ENCODE measurements around the gene KCNK7.

KCNK7 gene

DNA sequence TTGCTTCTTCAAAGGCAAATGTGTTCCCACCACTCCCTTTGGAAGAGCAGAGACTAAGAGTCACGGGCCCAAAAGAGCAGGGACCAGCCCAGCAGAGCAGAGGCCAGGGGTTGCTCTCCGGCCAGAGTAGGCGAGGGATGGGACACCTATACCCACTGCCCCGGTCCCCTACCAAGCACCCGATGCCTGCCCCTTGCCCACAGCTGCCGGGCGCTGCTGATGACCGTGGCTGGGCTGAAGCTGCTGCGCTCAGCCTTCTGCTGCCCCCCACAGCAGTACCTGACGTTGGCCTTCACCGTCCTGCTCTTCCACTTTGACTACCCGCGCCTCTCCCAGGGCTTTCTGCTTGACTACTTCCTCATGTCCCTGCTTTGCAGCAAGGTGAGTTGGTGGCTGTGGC lies 31.6 kb upstream of the KCNK7 start:
- no peak for DNase-seq (ENCODE audit: low spot score)

DNA sequence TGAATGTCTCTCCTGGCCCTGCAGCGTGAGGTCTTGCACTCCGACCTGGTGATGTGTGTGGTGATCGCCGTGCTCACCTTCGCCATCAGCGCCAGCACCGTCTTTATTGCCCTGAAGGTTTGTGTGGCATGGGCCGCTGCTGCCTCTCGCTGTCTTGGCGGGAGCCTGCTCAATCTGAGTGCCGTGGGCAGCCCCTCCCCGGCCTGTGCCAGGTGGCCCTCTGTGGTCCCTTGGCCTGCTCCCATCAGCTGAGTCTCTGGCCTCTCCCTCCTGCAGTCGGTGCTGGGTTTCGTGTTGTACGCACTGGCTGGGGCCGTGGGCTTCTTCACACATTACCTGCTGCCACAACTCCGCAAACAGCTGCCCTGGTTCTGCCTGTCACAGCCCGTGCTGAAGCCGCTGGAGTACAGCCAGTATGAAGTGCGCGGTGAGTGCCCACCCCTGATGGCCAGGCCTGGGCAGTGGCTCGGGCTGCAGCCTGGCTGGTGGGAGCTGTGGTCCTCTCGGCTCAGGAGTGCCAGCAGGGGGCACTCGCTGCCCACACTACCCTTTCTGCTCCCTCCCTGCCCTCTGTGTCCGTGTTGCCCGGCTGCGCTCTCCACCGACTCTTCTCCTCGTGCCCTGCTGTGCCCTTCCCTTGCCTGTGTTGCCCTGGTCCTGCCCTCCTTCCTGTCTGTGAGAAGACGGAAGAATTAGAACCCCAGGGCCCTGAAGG lies 30.2 kb upstream of the KCNK7 start:
- DNase-seq (ENCODE audit: low spot score) = peak; percentile 76

- no peak for DNase-seq (ENCODE audit: low spot score)
Observed at GRCh38 chr11:65624931-65625627, 29.5 kb upstream of the KCNK7 start.

- no peak for DNase-seq (ENCODE audit: low spot score)
Observed at GRCh38 chr11:65623852-65624616, 28.4 kb upstream of the KCNK7 start.

GRCh38 chr11:65623177-65623576 lies 27.6 kb upstream of the KCNK7 start:
- no peak for DNase-seq (ENCODE audit: low spot score)

- no peak for DNase-seq (ENCODE audit: low spot score)
Observed at GRCh38 chr11:65622011-65622410, 26.4 kb upstream of the KCNK7 start.

DNA sequence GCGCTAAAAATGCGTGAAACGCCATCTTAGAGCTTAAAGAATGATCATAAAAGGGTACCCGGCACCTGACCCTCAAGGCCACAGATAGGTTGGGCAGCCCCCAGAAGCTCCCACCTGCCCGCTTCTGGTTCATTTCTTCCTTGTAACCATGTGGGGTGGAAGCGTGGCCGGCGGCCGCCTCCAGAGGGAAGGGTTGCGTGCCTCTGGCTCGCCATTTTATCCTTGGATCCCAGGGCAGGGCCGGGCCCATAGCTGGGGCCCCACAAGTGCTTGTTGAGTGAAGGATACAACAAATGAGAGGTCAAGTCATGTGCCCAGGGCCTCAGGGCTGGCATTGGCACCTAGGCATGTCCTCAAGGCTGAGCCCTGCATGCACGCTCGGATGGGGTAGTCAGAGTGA lies 25.9 kb upstream of the KCNK7 start:
- no peak for DNase-seq (ENCODE audit: low spot score)

GRCh38 chr11:65620666-65621065 lies 25.1 kb upstream of the KCNK7 start:
- no peak for DNase-seq (ENCODE audit: low spot score)

- no peak for DNase-seq (ENCODE audit: low spot score)
Observed at GRCh38 chr11:65619281-65619928, 23.8 kb upstream of the KCNK7 start.

- DNase-seq (ENCODE audit: low spot score) = no peak
Observed at GRCh38 chr11:65618763-65619162, 23.2 kb upstream of the KCNK7 start.

DNA sequence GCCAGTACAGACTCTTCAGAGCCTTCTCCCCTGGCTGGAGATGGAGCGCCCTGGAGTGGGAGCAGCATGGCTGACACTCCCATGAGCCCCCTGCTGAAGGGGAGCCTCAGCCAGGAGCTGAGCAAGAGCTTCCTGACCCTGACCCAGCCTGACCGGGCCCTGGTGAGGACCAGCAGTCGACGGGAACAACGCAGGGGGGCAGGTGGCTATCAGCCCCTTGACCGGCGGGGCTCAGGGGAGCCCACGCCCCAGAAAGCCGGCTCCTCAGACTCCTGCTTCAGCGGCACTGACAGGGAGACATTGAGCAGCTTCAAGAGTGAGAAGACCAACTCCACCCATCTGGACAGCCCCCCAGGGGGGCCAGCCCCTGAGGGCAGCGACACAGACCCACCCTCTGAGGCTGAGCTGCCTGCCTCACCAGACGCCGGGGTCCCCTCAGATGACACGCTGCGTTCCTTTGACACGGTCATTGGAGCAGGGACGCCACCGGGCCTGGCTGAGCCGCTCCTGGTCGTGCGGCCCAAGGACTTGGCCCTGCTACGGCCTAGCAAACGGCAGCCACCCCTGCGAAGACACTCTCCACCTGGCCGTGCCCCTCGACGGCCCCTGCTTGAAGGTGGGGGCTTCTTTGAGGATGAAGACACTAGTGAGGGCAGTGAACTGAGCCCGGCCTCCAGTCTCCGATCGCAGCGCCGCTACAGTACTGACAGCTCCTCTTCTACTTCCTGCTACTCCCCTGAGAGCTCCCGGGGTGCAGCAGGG lies 22.6 kb upstream of the KCNK7 start:
- no peak for DNase-seq (ENCODE audit: low spot score)

GRCh38 chr11:65617136-65617850 lies 21.7 kb upstream of the KCNK7 start:
- DNase-seq (ENCODE audit: low spot score) = no peak

GRCh38 chr11:65616575-65617001 lies 21.0 kb upstream of the KCNK7 start:
- no peak for DNase-seq (ENCODE audit: low spot score)

- no peak for DNase-seq (ENCODE audit: low spot score)
Observed at GRCh38 chr11:65615950-65616574, 20.5 kb upstream of the KCNK7 start.

- peak; percentile 100 for DNase-seq (ENCODE audit: low spot score)
Observed at GRCh38 chr11:65615229-65615949, 19.8 kb upstream of the KCNK7 start, which contains the start of gene PCNX3. PCNX3 (plus strand) TSS chr11:65615776; CDS start chr11:65616312, 536 bp downstream.

- no peak for DNase-seq (ENCODE audit: low spot score)
Observed at GRCh38 chr11:65613091-65613928, 17.7 kb upstream of the KCNK7 start.

DNA sequence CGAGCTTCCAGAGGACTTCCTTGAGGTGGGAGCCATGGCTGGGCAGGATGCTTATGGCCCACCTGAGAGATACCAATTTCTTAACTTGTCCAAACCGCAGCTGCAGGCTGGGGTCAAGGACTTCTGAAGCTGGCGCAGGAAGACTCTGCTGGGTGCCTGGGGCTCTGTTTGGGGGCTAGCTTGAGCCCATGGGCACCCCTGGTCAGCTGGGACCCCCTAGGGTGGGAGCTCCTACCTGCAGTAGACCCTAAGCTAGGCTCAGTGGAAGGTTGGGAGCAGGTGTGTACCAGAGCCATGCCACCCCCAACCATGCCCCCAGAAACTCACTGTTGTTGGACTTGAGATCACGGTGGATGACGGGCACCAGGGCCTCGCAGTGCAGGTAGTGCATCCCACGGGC lies 17.1 kb upstream of the KCNK7 start:
- DNase-seq (ENCODE audit: low spot score) = no peak

DNA sequence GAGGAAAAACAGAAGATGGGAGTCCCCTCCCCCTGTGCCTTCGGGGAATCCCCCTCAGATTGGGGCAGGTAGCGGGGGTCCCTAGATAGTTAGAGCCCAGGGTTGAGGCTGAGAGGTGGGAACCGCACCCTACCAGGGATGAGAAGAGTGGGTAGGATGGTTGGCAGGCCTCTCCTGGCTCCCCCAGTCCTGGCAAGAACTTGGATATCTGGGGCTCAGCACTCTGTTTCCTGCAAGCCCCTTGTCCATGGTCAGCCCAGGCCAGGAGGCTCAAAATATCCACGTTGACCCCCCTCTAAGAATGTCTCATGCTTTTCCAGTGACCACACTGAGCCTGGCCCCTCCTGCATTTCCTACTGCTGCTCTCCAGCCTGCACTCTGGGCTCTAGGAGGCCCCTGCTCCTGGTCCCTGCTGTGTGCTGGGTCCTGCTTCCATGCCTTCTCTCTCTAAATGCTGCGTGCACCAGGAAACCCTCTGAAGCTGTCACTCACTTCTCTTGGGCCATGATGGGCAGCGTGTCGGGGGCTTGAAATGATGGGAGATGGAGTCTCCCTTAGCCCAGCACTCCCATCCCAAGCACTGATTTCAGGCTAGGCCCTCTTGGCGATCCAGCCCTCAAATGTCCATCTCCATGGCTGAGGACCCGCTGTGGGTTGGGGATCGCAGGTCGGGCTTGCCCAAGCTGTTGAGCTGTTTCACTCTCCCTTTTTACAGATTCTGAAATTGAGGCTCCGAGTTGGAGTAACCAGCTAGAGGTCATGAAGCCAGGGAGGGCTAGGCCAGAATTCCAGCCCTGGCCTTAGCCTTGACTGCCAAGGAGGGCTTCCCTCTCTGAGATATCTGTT lies 16.4 kb upstream of the KCNK7 start:
- no peak for DNase-seq (ENCODE audit: low spot score)

Measured in hematopoietic multipotent progenitor cell treated with erythropoietin and hydrocortisone succinate and interleukin-3 and kit ligand, for 15 days (in vitro differentiated cells).